GM19238 (cell line): ENCODE measurements around the gene ITM2B.
A peak's percentile ranks its signal among the peaks of the same experiment; 100 is the strongest.

Experiments
- DNase-seq: peaks from one replicate; pipeline ENCODE4 v3.0.0; 2011; ENCODE audit warnings: low spot score; ENCODE audit not compliant: insufficient read length

ITM2B gene

GRCh38 chr13:48304143-48304876, 71.3 kb downstream of the ITM2B start:
- DNase-seq = peak; percentile 62

DNA sequence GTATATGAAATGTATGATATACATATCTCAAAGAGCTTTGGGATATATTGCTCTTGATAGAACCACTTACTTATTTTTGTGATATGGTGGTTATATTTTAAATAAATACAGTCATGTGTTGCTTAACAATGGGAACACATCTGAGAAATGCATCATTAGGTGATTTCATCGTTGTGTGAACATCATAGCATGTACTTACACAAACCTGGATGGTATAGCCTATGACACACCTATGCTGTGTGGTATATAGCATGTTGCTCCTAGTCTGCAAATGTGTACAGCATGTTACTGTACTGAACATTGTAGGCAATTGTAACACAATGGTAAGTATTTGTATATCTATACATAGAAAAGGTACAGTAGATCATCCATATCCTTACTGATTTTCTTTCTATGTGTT, 78.2 kb downstream of the ITM2B start:
- DNase-seq = no peak

- DNase-seq = no peak
Observed at GRCh38 chr13:48315969-48316650, 83.1 kb downstream of the ITM2B start.

GRCh38 chr13:48316826-48317510, 84.0 kb downstream of the ITM2B start:
- no peak for DNase-seq

GRCh38 chr13:48317511-48318376, 84.7 kb downstream of the ITM2B start:
- DNase-seq = no peak

DNA sequence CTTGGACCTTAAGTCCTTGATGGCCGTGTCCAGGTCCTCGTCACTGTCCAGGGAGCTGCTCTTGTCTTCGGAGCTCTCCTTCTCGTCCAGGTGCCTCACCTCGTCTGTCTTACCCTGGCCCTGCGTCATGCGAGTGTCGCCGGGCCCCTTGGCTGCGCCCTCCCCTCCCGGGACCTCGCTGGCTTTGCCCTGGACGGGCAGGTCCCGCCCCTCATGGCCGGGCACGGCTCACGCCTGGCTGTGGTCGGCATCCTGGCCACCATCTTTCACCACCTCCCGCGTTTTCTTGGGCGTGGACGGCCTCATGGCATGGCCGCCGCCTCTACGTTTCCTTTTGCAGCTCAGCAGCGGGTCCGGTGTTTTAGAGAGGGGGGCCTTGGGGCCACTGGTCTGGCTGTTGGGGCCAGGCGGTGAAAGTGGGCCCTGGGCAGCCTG, 85.4 kb downstream of the ITM2B start:
- DNase-seq = no peak

- DNase-seq = no peak
Observed at GRCh38 chr13:48318821-48319511, 86.0 kb downstream of the ITM2B start.
